Caki2 (cell line): ENCODE measurements around the gene ARF1. TPM values are rescaled to one million over a fixed set of nuclear protein-coding genes. Genes with fewer than 3 reads are reported as not detected.

ENCODE experiments used
- DNase-seq: peaks from one replicate; pipeline ENCODE4 v3.0.0-alpha.2; 2015; ENCODE audit warnings: low read depth
- in situ Hi-C: cut with HindIII; loops from 2 replicates; pipeline ENCODE4 v1.10.0; 2016; ENCODE audit warnings: low sequenced_read_pairs, low pct_unique_long_range_greater_than_20kb, mixed read lengths
- total RNA-seq: library from RNA; depleted of rRNA; stranded (reverse); fragments of >200 nt; shearing (Covaris generic); gene quantifications from 2 replicates; pipeline ENCODE4 v1.2.3, GENCODE V29; 2014; ENCODE audit warnings: low replicate concordance

ARF1 gene
- total RNA-seq, 1 experiment from 2014 or later = 399 TPM

GRCh38 chr1:228047183-228047466 lies 35.4 kb upstream of the ARF1 start:
- no peak for DNase-seq
- in situ Hi-C loops = no loop called here

- no peak for DNase-seq
Measured at GRCh38 chr1:228048120-228048519, 34.4 kb upstream of the ARF1 start.

GRCh38 chr1:228048659-228049298 lies 33.7 kb upstream of the ARF1 start:
- DNase-seq = no peak
- in situ Hi-C loops = no loop called here

More at GRCh38 chr1:228048120-228048519, 34.4 kb upstream of the ARF1 start:
- in situ Hi-C loops = no loop called here

- in situ Hi-C loops = no loop called here
- no peak for DNase-seq
Measured at GRCh38 chr1:228050571-228051231, 31.8 kb upstream of the ARF1 start.

GRCh38 chr1:228058172-228058948 lies 24.1 kb upstream of the ARF1 start:
- in situ Hi-C loops = no loop called here
- no peak for DNase-seq

GRCh38 chr1:228058949-228059633 lies 23.4 kb upstream of the ARF1 start:
- DNase-seq = no peak
- in situ Hi-C loops = no loop called here

GRCh38 chr1:228059634-228060457 lies 22.7 kb upstream of the ARF1 start:
- in situ Hi-C loops = no loop called here
- DNase-seq = peak; percentile 91

- in situ Hi-C loops = no loop called here
- DNase-seq = no peak
Measured at GRCh38 chr1:228060458-228061190, 21.9 kb upstream of the ARF1 start.

- in situ Hi-C loops = no loop called here
- DNase-seq = no peak
Measured at GRCh38 chr1:228061411-228062084, 21.0 kb upstream of the ARF1 start.

GRCh38 chr1:228062085-228062791 lies 20.3 kb upstream of the ARF1 start:
- in situ Hi-C loops = no loop called here
- no peak for DNase-seq

- DNase-seq = no peak
- in situ Hi-C loops = no loop called here
Measured at GRCh38 chr1:228062812-228063211, 19.7 kb upstream of the ARF1 start.

GRCh38 chr1:228063251-228064191 lies 19.0 kb upstream of the ARF1 start:
- no peak for DNase-seq
- in situ Hi-C loops = no loop called here

GRCh38 chr1:228064296-228064695 lies 18.2 kb upstream of the ARF1 start:
- in situ Hi-C loops = no loop called here
- DNase-seq = no peak

- in situ Hi-C loops = no loop called here
- no peak for DNase-seq
Measured at GRCh38 chr1:228064741-228065542, 17.6 kb upstream of the ARF1 start.
